ENCODE measurements around the gene MSX2.

MSX2 gene

DNA sequence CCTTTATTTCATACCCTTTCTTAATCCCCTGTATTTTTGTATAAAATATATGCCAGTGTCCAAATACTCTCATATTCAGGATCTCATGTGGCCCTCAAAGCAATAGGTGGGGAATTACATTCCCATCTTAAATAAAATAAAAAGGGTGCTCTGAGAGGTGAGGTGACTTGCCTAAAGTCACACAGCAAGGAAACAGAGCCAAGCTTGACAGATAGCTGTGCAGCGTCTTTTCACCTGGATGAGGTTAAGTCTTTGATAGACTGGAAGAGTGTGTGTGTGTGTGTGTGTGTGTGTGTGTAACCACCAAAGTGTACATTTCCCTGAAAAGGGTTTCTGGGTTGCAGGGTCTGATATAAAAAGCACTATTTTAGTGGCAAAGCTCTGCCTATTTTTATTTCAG, 12.4 kb downstream of the MSX2 start:
- no peaks in the 10 kb centered on the region for H3K27me3 ChIP-seq (ENCODE audit: control insufficient read depth, low read length)
- TF ChIP-seq CTCF (IDR thresholded peaks at IDR 0.05; ENCODE audit: low read depth, low read length, poor library complexity, severe bottlenecking), result no peak
- no peak for TF ChIP-seq EZH2phosphoT487 (IDR thresholded peaks at IDR 0.05; ENCODE audit: borderline replicate concordance, low read length)
- H3K79me2 ChIP-seq (ENCODE audit: control insufficient read depth, low read length), result no peaks in the 10 kb centered on the region
- no peaks in the 10 kb centered on the region for H4K20me1 ChIP-seq (ENCODE audit: control insufficient read depth, insufficient read depth, low read depth, low read length)
- H3K9me2 ChIP-seq (replicated peaks; ENCODE audit: control insufficient read depth, low read length), result no peaks in the 10 kb centered on the region
- no peak overlapping the region for H3K4me2 ChIP-seq (ENCODE audit: low read length)
- no peaks in the 10 kb centered on the region for H3K4me1 ChIP-seq (ENCODE audit: control insufficient read depth, low read length)
- no peaks in the 10 kb centered on the region for H3F3A ChIP-seq (ENCODE audit: control insufficient read depth, insufficient read depth)
- H3K27ac ChIP-seq (ENCODE audit: low read depth, low read length), result no peak overlapping the region
- no peak overlapping the region for H3K4me3 ChIP-seq (ENCODE audit: low read length)
- H3K9me3 ChIP-seq (ENCODE audit: control insufficient read depth, insufficient read depth, low read length), result no peaks in the 10 kb centered on the region
- H3K36me3 ChIP-seq (ENCODE audit: control insufficient read depth, low read length), result no peaks in the 10 kb centered on the region

DNA sequence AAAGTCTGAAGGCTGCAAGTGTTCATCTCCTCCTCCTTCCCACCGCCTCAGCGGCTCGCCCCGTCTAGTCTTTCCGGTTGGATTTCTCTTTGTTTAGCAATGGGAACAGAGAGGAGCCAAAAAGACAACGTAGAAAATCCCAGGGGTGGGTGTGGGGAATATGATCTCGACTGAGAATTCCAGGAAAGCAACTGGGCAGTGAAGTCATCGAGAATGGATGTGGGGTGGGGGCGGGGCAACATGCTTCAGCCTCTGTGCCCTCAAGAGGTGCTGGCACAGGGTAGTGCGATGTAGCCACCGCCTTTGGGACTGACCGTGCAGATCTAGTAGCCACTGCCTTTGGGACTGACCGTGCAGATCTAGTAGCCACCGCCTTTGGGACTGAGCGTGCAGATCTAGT, 12.9 kb downstream of the MSX2 start:
- Histone ChIP-seq H3K27ac (ENCODE audit: low read depth, low read length) (no peak overlapping the region), H3K9me2 (replicated peaks; ENCODE audit: control insufficient read depth, low read length) (no peaks in the 10 kb centered on the region), H3F3A (ENCODE audit: control insufficient read depth, insufficient read depth) (no peaks in the 10 kb centered on the region), H4K20me1 (ENCODE audit: control insufficient read depth, insufficient read depth, low read depth, low read length) (no peaks in the 10 kb centered on the region), H3K4me3 (ENCODE audit: low read length) (no peak overlapping the region), H3K36me3 (ENCODE audit: control insufficient read depth, low read length) (no peaks in the 10 kb centered on the region), H3K4me2 (ENCODE audit: low read length) (no peak overlapping the region), H3K9me3 (ENCODE audit: control insufficient read depth, insufficient read depth, low read length) (no peaks in the 10 kb centered on the region), H3K79me2 (ENCODE audit: control insufficient read depth, low read length) (no peaks in the 10 kb centered on the region), H3K27me3 (ENCODE audit: control insufficient read depth, low read length) (no peaks in the 10 kb centered on the region), H3K4me1 (ENCODE audit: control insufficient read depth, low read length) (no peaks in the 10 kb centered on the region)
- TF ChIP-seq CTCF (IDR thresholded peaks at IDR 0.05; ENCODE audit: low read depth, low read length, poor library complexity, severe bottlenecking) (no peak), EZH2phosphoT487 (IDR thresholded peaks at IDR 0.05; ENCODE audit: borderline replicate concordance, low read length) (no peak)

DNA sequence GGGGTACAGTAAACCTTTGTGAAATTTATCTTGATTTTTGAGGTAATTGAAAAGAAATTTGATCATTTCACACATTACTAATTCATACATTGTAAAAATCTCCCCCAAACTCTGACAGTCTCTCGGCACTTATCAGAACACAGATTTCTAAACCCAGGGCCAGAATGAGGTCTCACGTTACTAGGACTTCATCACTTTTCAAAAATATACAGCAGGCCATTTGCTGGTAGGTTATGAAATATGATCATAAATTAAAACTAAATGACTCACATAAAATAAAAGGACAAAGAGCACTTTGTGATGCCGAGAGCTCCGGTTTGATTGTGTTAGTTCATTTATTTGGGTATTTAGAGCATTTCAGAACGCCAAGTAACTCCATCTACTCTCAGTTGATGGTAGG, 17.0 kb downstream of the MSX2 start:
- TF ChIP-seq EZH2phosphoT487 (IDR thresholded peaks at IDR 0.05; ENCODE audit: borderline replicate concordance, low read length) (no peak), CTCF (IDR thresholded peaks at IDR 0.05; ENCODE audit: low read depth, low read length, poor library complexity, severe bottlenecking) (no peak)

GRCh38 chr5:174744896-174745295, 20.5 kb downstream of the MSX2 start:
- Histone ChIP-seq H3K4me1 (ENCODE audit: control insufficient read depth, low read length) (no peaks in the 10 kb centered on the region), H3K4me3 (ENCODE audit: low read length) (no peak overlapping the region), H3K36me3 (ENCODE audit: control insufficient read depth, low read length) (no peaks in the 10 kb centered on the region), H3K4me2 (ENCODE audit: low read length) (no peak overlapping the region), H3K9me3 (ENCODE audit: control insufficient read depth, insufficient read depth, low read length) (peaks cover 8% of the 10 kb centered on the region; the same call in 1 of the 2 replicates), H3K27ac (ENCODE audit: low read depth, low read length) (no peak overlapping the region), H3F3A (ENCODE audit: control insufficient read depth, insufficient read depth) (no peaks in the 10 kb centered on the region), H4K20me1 (ENCODE audit: control insufficient read depth, insufficient read depth, low read depth, low read length) (no peaks in the 10 kb centered on the region), H3K9me2 (replicated peaks; ENCODE audit: control insufficient read depth, low read length) (no peaks in the 10 kb centered on the region), H3K27me3 (ENCODE audit: control insufficient read depth, low read length) (no peaks in the 10 kb centered on the region), H3K79me2 (ENCODE audit: control insufficient read depth, low read length) (no peaks in the 10 kb centered on the region)
- no peak for TF ChIP-seq EZH2phosphoT487 (IDR thresholded peaks at IDR 0.05; ENCODE audit: borderline replicate concordance, low read length)
- no peak for TF ChIP-seq CTCF (IDR thresholded peaks at IDR 0.05; ENCODE audit: low read depth, low read length, poor library complexity, severe bottlenecking)

More for the DNA sequence above, 17.0 kb downstream of the MSX2 start:
- Histone ChIP-seq H3K9me3 (ENCODE audit: control insufficient read depth, insufficient read depth, low read length) (peaks cover 8% of the 10 kb centered on the region; the same call in 1 of the 2 replicates), H3K27me3 (ENCODE audit: control insufficient read depth, low read length) (no peaks in the 10 kb centered on the region), H3K36me3 (ENCODE audit: control insufficient read depth, low read length) (no peaks in the 10 kb centered on the region), H4K20me1 (ENCODE audit: control insufficient read depth, insufficient read depth, low read depth, low read length) (no peaks in the 10 kb centered on the region), H3K79me2 (ENCODE audit: control insufficient read depth, low read length) (no peaks in the 10 kb centered on the region), H3K4me1 (ENCODE audit: control insufficient read depth, low read length) (no peaks in the 10 kb centered on the region), H3K27ac (ENCODE audit: low read depth, low read length) (no peak overlapping the region), H3K4me3 (ENCODE audit: low read length) (no peak overlapping the region), H3K9me2 (replicated peaks; ENCODE audit: control insufficient read depth, low read length) (no peaks in the 10 kb centered on the region), H3F3A (ENCODE audit: control insufficient read depth, insufficient read depth) (no peaks in the 10 kb centered on the region), H3K4me2 (ENCODE audit: low read length) (no peak overlapping the region)
